Aorta (tissue), 5 donors: ENCODE measurements around the gene C4orf50. TPM values are rescaled to one million over a fixed set of nuclear protein-coding genes. Genes with fewer than 3 reads are reported as not detected.

Experiments used
- ATAC-seq: fragments of 200-7000 bp; cut with Tn5 transposase; one replicate; pipeline ENCODE4 v1.9.1; 2022; ENCODE audit warnings: moderate library complexity; ENCODE audit not compliant: low FRiP score
- DNase-seq, 2 donors: peaks; one replicate each; pipeline ENCODE4 v3.0.0-alpha.2; 2020
- H3K27ac ChIP-seq, 2 donors: one replicate each; pipeline ENCODE4 v1.5.1; 2013; ENCODE audit warnings: low read length in 2 of 2, mild to moderate bottlenecking in 2 of 2, moderate library complexity in 2 of 2, control low read depth in 1 of 2, inconsistent platforms in 1 of 2, low read depth in 1 of 2
- H3K27me3 ChIP-seq, 2 donors: one replicate each; pipeline ENCODE4 v1.6.1; 2013; ENCODE audit warnings: control low read depth in 1 of 2, low read length in 1 of 2, mild to moderate bottlenecking in 1 of 2, moderate library complexity in 1 of 2; ENCODE audit not compliant: insufficient read depth in 2 of 2, control insufficient read depth in 1 of 2
- H3K36me3 ChIP-seq, 2 donors: one replicate each; pipeline ENCODE4 v1.6.1; 2013; ENCODE audit warnings: control low read depth in 1 of 2, low read length in 1 of 2, mild to moderate bottlenecking in 1 of 2; ENCODE audit not compliant: insufficient read depth in 2 of 2, control insufficient read depth in 1 of 2
- H3K4me1 ChIP-seq, 2 donors: one replicate each; pipeline ENCODE4 v1.6.1; 2013; ENCODE audit warnings: low read length in 2 of 2, control low read depth in 1 of 2, mild to moderate bottlenecking in 1 of 2, moderate library complexity in 1 of 2; ENCODE audit not compliant: insufficient read depth in 2 of 2, control insufficient read depth in 1 of 2
- H3K4me3 ChIP-seq, 2 donors: one replicate each; pipeline ENCODE4 v1.5.1; 2013; ENCODE audit warnings: low read length in 2 of 2, control low read depth in 1 of 2, mild to moderate bottlenecking in 1 of 2
- H3K9me3 ChIP-seq: one replicate; pipeline ENCODE4 v1.6.1; 2013; ENCODE audit warnings: mild to moderate bottlenecking, low read length; ENCODE audit not compliant: control insufficient read depth
- WGBS, 2 donors: extraction: QIAGEN DNeasy Blood & Tissue Kit; methylation state at CpG; one replicate each; pipeline ENCODE4 v1.1.7; 2013; 5-methylcytosine and 5-hydroxymethylcytosine counted together
- intact Hi-C, 2 donors: fragments of 100-400 bp; cut with DNase I; formaldehyde crosslinking; loops; one replicate each; pipeline versions ENCODE4 v1.14.2 to v1.15.0; 2022
- polyA plus RNA-seq, 2 donors: library from polyadenylated mRNA; stranded (reverse); fragments of 200-250 nt; gene quantifications; one replicate each; pipeline ENCODE4 v1.2.3, GENCODE V29; 2013
- total RNA-seq, 2 donors: library from RNA; stranded (reverse); fragmentation: NEBNext Ultra II Directional; extraction: Animal tissue kit (Norgen Biotek cat#: 25700); gene quantifications; one replicate each; pipeline ENCODE4 v1.2.1, GENCODE V29; 2021
- donor health status: healthy with polysubstance abuse.
- donor health status: Bipolar disorder and iron deficiency.
- donor health status: DM: no; HTN: no; CAD: no.
- donor health status: DM: no; HTN: no; CAD: no.
- donor health status: DM: yes; HTN: yes; CAD: no.

Gene C4orf50
- total and polyA plus RNA-seq, 4 donors: 0.03 to 0.06 TPM; not detected in 2

GRCh38 chr4:5931526-5931925, 86.7 kb downstream of the C4orf50 start:
- Histone ChIP-seq H3K27ac (no peak overlapping the region), H3K9me3 (no peaks in the 10 kb centered on the region), H3K4me1 (no peaks in the 10 kb centered on the region), H3K27me3 (no peaks in the 10 kb centered on the region), H3K36me3 (no peaks in the 10 kb centered on the region), H3K4me3 (no peak overlapping the region)
- ATAC-seq: no peak
- intact Hi-C loops: no loop called here
- no peak for DNase-seq
- WGBS, 2 donors: 38 to 46% methylated on average over 9 of the region's 9 CpGs

- no peaks in the 10 kb centered on the region for H3K4me1 ChIP-seq
- no peaks in the 10 kb centered on the region for H3K36me3 ChIP-seq
- no peaks in the 10 kb centered on the region for H3K27me3 ChIP-seq
- intact Hi-C loops: no loop called here
- H3K27ac ChIP-seq: no peak overlapping the region
- no peaks in the 10 kb centered on the region for H3K9me3 ChIP-seq
- no peak overlapping the region for H3K4me3 ChIP-seq
- ATAC-seq (no peak), DNase-seq (no peak)
- WGBS, 2 donors: 52 to 61% methylated on average over 7 of the region's 7 CpGs
Measured at GRCh38 chr4:5930876-5931275, 87.4 kb downstream of the C4orf50 start.

GRCh38 chr4:5930456-5930855, 87.8 kb downstream of the C4orf50 start:
- no peak for ATAC-seq

GRCh38 chr4:5928844-5929420, 89.3 kb downstream of the C4orf50 start:
- Histone ChIP-seq H3K9me3 (no peaks in the 10 kb centered on the region), H3K27ac (no peak overlapping the region), H3K4me1 (no peaks in the 10 kb centered on the region), H3K36me3 (no peaks in the 10 kb centered on the region), H3K4me3 (no peak overlapping the region), H3K27me3 (no peaks in the 10 kb centered on the region)
- WGBS, 2 donors: 41 to 44% methylated on average over 8 of the region's 8 CpGs
- intact Hi-C loops: no loop called here
- ATAC-seq (no peak), DNase-seq (no peak)

More at GRCh38 chr4:5930456-5930855, 87.8 kb downstream of the C4orf50 start:
- Histone ChIP-seq H3K36me3 (no peaks in the 10 kb centered on the region), H3K27me3 (no peaks in the 10 kb centered on the region), H3K27ac (no peak overlapping the region), H3K4me3 (no peak overlapping the region), H3K4me1 (no peaks in the 10 kb centered on the region), H3K9me3 (no peaks in the 10 kb centered on the region)
- DNase-seq: no peak
- WGBS, 2 donors: 80 to 83% methylated on average over 8 of the region's 8 CpGs
- intact Hi-C loops: no loop called here

- intact Hi-C loops: no loop called here
- Histone ChIP-seq H3K27ac (no peak overlapping the region), H3K36me3 (no peaks in the 10 kb centered on the region), H3K4me1 (no peaks in the 10 kb centered on the region), H3K27me3 (no peaks in the 10 kb centered on the region), H3K9me3 (no peaks in the 10 kb centered on the region), H3K4me3 (no peak overlapping the region)
- DNase-seq (no peak), ATAC-seq (no peak)
- 35 to 48% methylated on average over 8 of the region's 8 CpGs for WGBS, 2 donors
Measured at GRCh38 chr4:5928274-5928673, 90.0 kb downstream of the C4orf50 start.

GRCh38 chr4:5927747-5928146, 90.5 kb downstream of the C4orf50 start:
- H3K27ac ChIP-seq: no peak overlapping the region
- intact Hi-C loops: no loop called here
- DNase-seq (no peak), ATAC-seq (no peak)
- 72 to 75% methylated on average over 4 of the region's 4 CpGs for WGBS, 2 donors
- H3K4me1 ChIP-seq: no peaks in the 10 kb centered on the region
- no peaks in the 10 kb centered on the region for H3K9me3 ChIP-seq
- no peaks in the 10 kb centered on the region for H3K36me3 ChIP-seq
- H3K4me3 ChIP-seq: no peak overlapping the region
- H3K27me3 ChIP-seq: no peaks in the 10 kb centered on the region

GRCh38 chr4:5927116-5927515, 91.1 kb downstream of the C4orf50 start:
- ATAC-seq (no peak), DNase-seq (no peak)
- WGBS, 2 donors: 75 to 83% methylated on average over 3 of the region's 3 CpGs
- no peaks in the 10 kb centered on the region for H3K4me1 ChIP-seq
- no peaks in the 10 kb centered on the region for H3K27me3 ChIP-seq
- H3K4me3 ChIP-seq: no peak overlapping the region
- no peaks in the 10 kb centered on the region for H3K36me3 ChIP-seq
- H3K9me3 ChIP-seq: no peaks in the 10 kb centered on the region
- intact Hi-C loops: no loop called here
- H3K27ac ChIP-seq: no peak overlapping the region

GRCh38 chr4:5926598-5926997, 91.6 kb downstream of the C4orf50 start:
- Histone ChIP-seq H3K4me1 (no peaks in the 10 kb centered on the region), H3K9me3 (no peaks in the 10 kb centered on the region), H3K27me3 (no peaks in the 10 kb centered on the region), H3K27ac (no peak overlapping the region), H3K4me3 (no peak overlapping the region), H3K36me3 (no peaks in the 10 kb centered on the region)
- 67 to 74% methylated on average over 7 of the region's 7 CpGs for WGBS, 2 donors
- intact Hi-C loops: no loop called here
- ATAC-seq (no peak), DNase-seq (no peak)

GRCh38 chr4:5925419-5926200, 92.6 kb downstream of the C4orf50 start:
- Histone ChIP-seq H3K9me3 (no peaks in the 10 kb centered on the region), H3K4me3 (no peak overlapping the region), H3K36me3 (no peaks in the 10 kb centered on the region), H3K4me1 (no peaks in the 10 kb centered on the region), H3K27me3 (no peaks in the 10 kb centered on the region), H3K27ac (no peak overlapping the region)
- ATAC-seq: no peak
- intact Hi-C loops: no loop called here
- WGBS, 2 donors: 65 to 68% methylated on average over 16 of the region's 16 CpGs
- DNase-seq: no peak
